ENCODE data around the gene RFT1. TPM values are rescaled to one million over a fixed set of nuclear protein-coding genes. Genes with fewer than 3 reads are reported as not detected.
"Not testable (repeated sequence)": the region's sequence is repeated elsewhere in the genome, so short reads cannot be mapped to it uniquely, and the experiment has no call there.

Gene RFT1
- polyA plus RNA-seq, 1 donor (not counting 4 experiments of a cell fraction or from before 2014, with no cell fraction given) = 34.4 TPM

DNA sequence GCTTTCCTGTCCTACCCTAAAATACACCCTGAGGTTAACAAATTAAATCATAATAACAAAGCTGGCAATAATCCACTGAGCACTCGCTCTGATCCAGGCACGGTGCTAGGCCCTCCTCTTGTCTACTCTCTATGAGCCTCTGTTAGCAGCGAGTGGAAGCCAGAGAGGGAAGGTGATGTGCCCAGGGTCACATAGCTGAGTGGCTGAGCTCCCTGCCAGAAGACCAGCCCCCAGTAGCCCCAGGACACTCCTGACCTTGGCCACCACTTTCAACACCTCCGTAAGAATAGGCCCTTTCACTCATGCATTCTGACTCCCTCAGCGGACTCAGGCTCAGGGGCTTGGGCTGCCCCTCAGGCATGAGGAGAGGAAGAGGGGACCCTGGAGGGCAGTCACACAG is 21.2 kb upstream of the RFT1 start:
- no peak overlapping the region for H3K4me2 ChIP-seq (ENCODE audit: control insufficient read depth, extremely low read depth, insufficient read depth, low read depth, low read length)
- H3K27ac ChIP-seq (ENCODE audit: control insufficient read depth, insufficient read depth, low read length) = no peak overlapping the region

DNA sequence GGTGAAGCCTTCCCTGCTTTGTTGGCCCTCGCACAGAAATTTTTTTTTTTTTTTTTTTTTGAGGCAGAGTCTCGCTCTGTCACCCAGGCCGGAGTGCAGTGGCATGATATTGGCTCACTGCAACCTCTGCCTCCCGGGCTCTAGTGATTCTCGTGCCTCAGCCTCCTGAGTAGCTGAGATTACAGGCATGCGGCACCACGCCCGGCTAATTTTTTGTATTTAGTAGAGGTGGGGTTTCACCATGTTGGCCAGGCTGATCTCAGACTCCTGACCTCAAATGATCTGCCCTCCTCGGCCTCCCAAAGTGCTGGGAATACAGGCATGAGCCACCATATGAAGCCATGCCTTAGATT is 20.8 kb upstream of the RFT1 start:
- H2AFZ ChIP-seq (ENCODE audit: control insufficient read depth, low read length); H3K36me3 ChIP-seq (ENCODE audit: control insufficient read depth in 2 of 2, extremely low read depth in 1 of 2, insufficient read depth in 2 of 2, low read length in 2 of 2); H3K9ac ChIP-seq (ENCODE audit: control insufficient read depth, extremely low read depth, insufficient read depth, low read length); H3K4me2 ChIP-seq (ENCODE audit: control insufficient read depth, extremely low read depth, insufficient read depth, low read depth, low read length); FAIRE-seq; H4K20me1 ChIP-seq (ENCODE audit: control insufficient read depth, extremely low read depth, insufficient read depth, low read length); H3K9me3 ChIP-seq (ENCODE audit: control insufficient read depth, low read depth, low read length); dilution Hi-C loops (cut with MboI; ENCODE audit: extremely low pct_ligation_motif_present, low sequenced_read_pairs); H3K4me3 ChIP-seq (ENCODE audit: control insufficient read depth in 2 of 3, extremely low read depth in 1 of 3, insufficient read depth in 2 of 3, low read depth in 1 of 3, low read length in 3 of 3); H3K27ac ChIP-seq (ENCODE audit: control insufficient read depth, insufficient read depth, low read length); DNase-seq (ENCODE audit: low read depth, low spot score); H3K79me2 ChIP-seq (ENCODE audit: control insufficient read depth, insufficient read depth, low read length); H3K9me1 ChIP-seq (ENCODE audit: control insufficient read depth, extremely low read depth, insufficient read depth, low read length): not testable (repeated sequence)
- H3K4me1 ChIP-seq (ENCODE audit: control insufficient read depth, extremely low read depth, insufficient read depth, low read length) = peaks cover 26% of the 10 kb centered on the region
- H3K27me3 ChIP-seq (ENCODE audit: control insufficient read depth, extremely low read depth, insufficient read depth, low read length) = peaks cover 13% of the 10 kb centered on the region

More for the DNA sequence above, 21.2 kb upstream of the RFT1 start:
- H3K9ac ChIP-seq (ENCODE audit: control insufficient read depth, extremely low read depth, insufficient read depth, low read length) = no peak overlapping the region
- no peaks in the 10 kb centered on the region for H4K20me1 ChIP-seq (ENCODE audit: control insufficient read depth, extremely low read depth, insufficient read depth, low read length)
- no peak for TF ChIP-seq EZH2 (IDR thresholded peaks at IDR 0.05; ENCODE audit: low read length)
- TF ChIP-seq, protein P1, sequence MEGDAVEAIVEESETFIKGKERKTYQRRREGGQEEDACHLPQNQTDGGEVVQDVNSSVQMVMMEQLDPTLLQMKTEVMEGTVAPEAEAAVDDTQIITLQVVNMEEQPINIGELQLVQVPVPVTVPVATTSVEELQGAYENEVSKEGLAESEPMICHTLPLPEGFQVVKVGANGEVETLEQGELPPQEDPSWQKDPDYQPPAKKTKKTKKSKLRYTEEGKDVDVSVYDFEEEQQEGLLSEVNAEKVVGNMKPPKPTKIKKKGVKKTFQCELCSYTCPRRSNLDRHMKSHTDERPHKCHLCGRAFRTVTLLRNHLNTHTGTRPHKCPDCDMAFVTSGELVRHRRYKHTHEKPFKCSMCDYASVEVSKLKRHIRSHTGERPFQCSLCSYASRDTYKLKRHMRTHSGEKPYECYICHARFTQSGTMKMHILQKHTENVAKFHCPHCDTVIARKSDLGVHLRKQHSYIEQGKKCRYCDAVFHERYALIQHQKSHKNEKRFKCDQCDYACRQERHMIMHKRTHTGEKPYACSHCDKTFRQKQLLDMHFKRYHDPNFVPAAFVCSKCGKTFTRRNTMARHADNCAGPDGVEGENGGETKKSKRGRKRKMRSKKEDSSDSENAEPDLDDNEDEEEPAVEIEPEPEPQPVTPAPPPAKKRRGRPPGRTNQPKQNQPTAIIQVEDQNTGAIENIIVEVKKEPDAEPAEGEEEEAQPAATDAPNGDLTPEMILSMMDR (optimal IDR thresholded peaks at IDR 0.05 in 1 of 3, IDR thresholded peaks at IDR 0.05 in 1 of 3, conservative IDR thresholded peaks at IDR 0.05 in 1 of 3; ENCODE audit: extremely low read depth in 1 of 3, insufficient read depth in 2 of 3, low read length in 3 of 3) = no peak
- dilution Hi-C loops (cut with MboI; ENCODE audit: extremely low pct_ligation_motif_present, low sequenced_read_pairs) = no loop called here
- FAIRE-seq (no peak), DNase-seq (ENCODE audit: low read depth, low spot score) (no peak)
- no peaks in the 10 kb centered on the region for H3K9me1 ChIP-seq (ENCODE audit: control insufficient read depth, extremely low read depth, insufficient read depth, low read length)
- H3K4me1 ChIP-seq (ENCODE audit: control insufficient read depth, extremely low read depth, insufficient read depth, low read length) = peaks cover 26% of the 10 kb centered on the region
- H3K4me3 ChIP-seq (ENCODE audit: control insufficient read depth in 2 of 3, extremely low read depth in 1 of 3, insufficient read depth in 2 of 3, low read depth in 1 of 3, low read length in 3 of 3) = no peak overlapping the region
- H3K36me3 ChIP-seq (ENCODE audit: control insufficient read depth in 2 of 2, extremely low read depth in 1 of 2, insufficient read depth in 2 of 2, low read length in 2 of 2) = no peaks in the 10 kb centered on the region
- no peaks in the 10 kb centered on the region for H3K79me2 ChIP-seq (ENCODE audit: control insufficient read depth, insufficient read depth, low read length)
- no peak overlapping the region for H2AFZ ChIP-seq (ENCODE audit: control insufficient read depth, low read length)
- peaks cover 13% of the 10 kb centered on the region for H3K27me3 ChIP-seq (ENCODE audit: control insufficient read depth, extremely low read depth, insufficient read depth, low read length)
- H3K9me3 ChIP-seq (ENCODE audit: control insufficient read depth, low read depth, low read length) = no peaks in the 10 kb centered on the region

Data from keratinocyte (primary cell).